WERI-Rb-1 (cell line): ENCODE results near the gene FKBP5.

Experiments used
- DNase-seq: peaks from one replicate; pipeline ENCODE4 v3.0.0-alpha.2; 2020
- H3K27ac ChIP-seq: fragments of 250-450 bp; sonication (Bioruptor Pico); 2 replicates; pipeline ENCODE4 v1.5.1; 2020; ENCODE audit warnings: mild to moderate bottlenecking, moderate library complexity
- H3K27me3 ChIP-seq: fragments of 250-450 bp; sonication (Bioruptor Pico); 2 replicates; pipeline ENCODE4 v1.5.1; 2021; ENCODE audit warnings: mild to moderate bottlenecking, low read depth, moderate library complexity; ENCODE audit not compliant: insufficient read depth, severe bottlenecking
- H3K36me3 ChIP-seq: fragments of 250-450 bp; sonication (Bioruptor Pico); 2 replicates; pipeline ENCODE4 v1.5.1; 2020; ENCODE audit warnings: mild to moderate bottlenecking, moderate library complexity
- H3K4me3 ChIP-seq: 2 replicates; pipeline ENCODE4 v1.5.1; 2011; ENCODE audit warnings: low read depth, mild to moderate bottlenecking, control low read depth, low read length
- H3K9me3 ChIP-seq: fragments of 250-450 bp; sonication (Bioruptor Pico); 2 replicates; pipeline ENCODE4 v1.5.1; 2021; ENCODE audit warnings: mild to moderate bottlenecking, moderate library complexity; ENCODE audit not compliant: severe bottlenecking
- CTCF ChIP-seq: IDR thresholded peaks from 2 replicates; pipeline ENCODE4 v1.5.1; 2011; ENCODE audit warnings: low read depth, mild to moderate bottlenecking, control low read depth, inconsistent platforms, low read length

FKBP5 gene

GRCh38 chr6:35719830-35720733 lies 31.4 kb upstream of the FKBP5 start:
- DNase-seq: no peak
- no peak for TF ChIP-seq CTCF
- Histone ChIP-seq H3K27me3 (no peaks in the 10 kb centered on the region), H3K36me3 (no peaks in the 10 kb centered on the region), H3K9me3 (no peaks in the 10 kb centered on the region), H3K27ac (no peak overlapping the region), H3K4me3 (no peak overlapping the region)

- Histone ChIP-seq H3K4me3 (no peak overlapping the region), H3K27ac (no peak overlapping the region)
- TF ChIP-seq CTCF: no peak
These were observed 30.7 kb upstream of the FKBP5 start for GRCh38 chr6:35719404-35719829.

GRCh38 chr6:35718911-35719381 lies 30.2 kb upstream of the FKBP5 start:
- no peak overlapping the region for H3K27ac ChIP-seq
- no peak for DNase-seq
- no peak for TF ChIP-seq CTCF
- no peaks in the 10 kb centered on the region for H3K9me3 ChIP-seq
- no peaks in the 10 kb centered on the region for H3K27me3 ChIP-seq
- no peak overlapping the region for H3K4me3 ChIP-seq
- no peaks in the 10 kb centered on the region for H3K36me3 ChIP-seq

More at GRCh38 chr6:35719404-35719829, 30.7 kb upstream of the FKBP5 start:
- H3K27me3 ChIP-seq: no peaks in the 10 kb centered on the region
- DNase-seq: no peak
- no peaks in the 10 kb centered on the region for H3K9me3 ChIP-seq
- no peaks in the 10 kb centered on the region for H3K36me3 ChIP-seq

- Histone ChIP-seq H3K9me3 (no peaks in the 10 kb centered on the region), H3K4me3 (no peak overlapping the region), H3K27me3 (no peaks in the 10 kb centered on the region), H3K27ac (no peak overlapping the region), H3K36me3 (no peaks in the 10 kb centered on the region)
- DNase-seq: no peak
- TF ChIP-seq CTCF: no peak
These were observed 29.6 kb upstream of the FKBP5 start for GRCh38 chr6:35718375-35718736.

GRCh38 chr6:35717449-35718374 lies 29.0 kb upstream of the FKBP5 start:
- Histone ChIP-seq H3K27me3 (no peaks in the 10 kb centered on the region), H3K27ac (no peak overlapping the region), H3K9me3 (no peaks in the 10 kb centered on the region), H3K36me3 (no peaks in the 10 kb centered on the region), H3K4me3 (no peak overlapping the region)
- DNase-seq: no peak
- TF ChIP-seq CTCF: no peak
